WTC11 (cell line): Measurements from ENCODE around the gene TSSK1B. TPM values are rescaled to one million over a fixed set of nuclear protein-coding genes. Genes with fewer than 3 reads are reported as not detected.

Experiments
- ATAC-seq: fragments of 200-7000 bp; cut with Tn5 transposase; 2 replicates; pipeline ENCODE4 v1.10.0; 2021; ENCODE audit warnings: mild to moderate bottlenecking, moderate library complexity
- CTCF ChIA-PET: fragments of 300-600 bp; sonication (Branson Sonifier 250); formaldehyde crosslinking; loops from one replicate; lab custom pipeline; 2021; ENCODE audit warnings: antibody characterized with exemption; lab: Charles Lee
- POLR2A ChIA-PET: fragments of 350-600 bp; sonication (Branson Sonifier 250); formaldehyde crosslinking; loops from one replicate; lab custom pipeline; 2021; ENCODE audit warnings: antibody characterized with exemption; lab: Charles Lee
- DNase-seq: peaks from one replicate; pipeline ENCODE4 v3.0.0; 2021; ENCODE audit warnings: low spot score
- H3K27ac Mint-ChIP-seq: 2 replicates; pipeline ENCODE4 v1.8.0; 2021; ENCODE audit warnings: mixed read lengths
- H3K27me3 Mint-ChIP-seq: 2 replicates; pipeline ENCODE4 v1.8.0; 2021; ENCODE audit warnings: low read depth, mild to moderate bottlenecking, moderate library complexity, mixed read lengths
- H3K36me3 Mint-ChIP-seq: 2 replicates; pipeline ENCODE4 v1.8.0; 2021; ENCODE audit warnings: mixed read lengths
- H3K4me1 Mint-ChIP-seq: 2 replicates; pipeline ENCODE4 v1.8.0; 2022; ENCODE audit warnings: mixed read lengths
- H3K4me3 Mint-ChIP-seq: 2 replicates; pipeline ENCODE4 v1.8.0; 2021; ENCODE audit warnings: mild to moderate bottlenecking, moderate library complexity, mixed read lengths
- H3K9me3 Mint-ChIP-seq: 2 replicates; pipeline ENCODE4 v1.8.0; 2021; ENCODE audit warnings: mixed read lengths
- JAZF1 ChIP-seq: fragments of 250-450 bp; sonication (Bioruptor Pico); IDR thresholded peaks from 2 replicates; pipeline ENCODE4 v1.9.0; 2021; ENCODE audit warnings: moderate library complexity, mild to moderate bottlenecking, inconsistent platforms
- NR1H2 ChIP-seq: sonication (generic); formaldehyde crosslinking; IDR thresholded peaks from 2 replicates; pipeline ENCODE4 v1.9.0; 2021; ENCODE audit warnings: mild to moderate bottlenecking, moderate library complexity, missing genetic modification reagents
- NR2C2 ChIP-seq: sonication (generic); formaldehyde crosslinking; IDR thresholded peaks from 2 replicates; pipeline ENCODE4 v1.8.0; 2022; ENCODE audit warnings: mild to moderate bottlenecking, missing genetic modification reagents
- NR3C1 ChIP-seq: sonication (generic); formaldehyde crosslinking; conservative IDR thresholded peaks from 2 replicates; pipeline ENCODE4 v1.8.1; 2023; ENCODE audit warnings: low read depth, mild to moderate bottlenecking, missing genetic modification reagents
- PRRX2 ChIP-seq: fragments of 250-450 bp; sonication (Bioruptor Pico); IDR thresholded peaks from 2 replicates; pipeline ENCODE4 v1.8.0; 2021; ENCODE audit warnings: mild to moderate bottlenecking
- SMAD3 ChIP-seq: sonication (generic); formaldehyde crosslinking; IDR thresholded peaks from 2 replicates; pipeline ENCODE4 v1.8.0; 2022; ENCODE audit warnings: missing genetic modification reagents, mild to moderate bottlenecking, borderline replicate concordance
- SOX15 ChIP-seq: fragments of 250-450 bp; sonication (Bioruptor Pico); IDR thresholded peaks from 2 replicates; pipeline ENCODE4 v1.9.0; 2021; ENCODE audit warnings: mild to moderate bottlenecking
- TCF7 ChIP-seq: sonication (generic); formaldehyde crosslinking; IDR thresholded peaks from 2 replicates; pipeline ENCODE4 v1.8.0; 2022; ENCODE audit warnings: mild to moderate bottlenecking, low read depth, missing genetic modification reagents, moderate library complexity
- ZNF263 ChIP-seq: sonication (generic); formaldehyde crosslinking; IDR thresholded peaks from 2 replicates; pipeline ENCODE4 v1.8.1; 2022; ENCODE audit warnings: low read depth, mild to moderate bottlenecking, moderate library complexity, missing genetic modification reagents
- ZNF416 ChIP-seq: fragments of 250-450 bp; sonication (Bioruptor Pico); IDR thresholded peaks from 2 replicates; pipeline ENCODE4 v1.9.0; 2021; ENCODE audit warnings: mild to moderate bottlenecking, inconsistent platforms
- total RNA-seq: library from RNA; stranded (reverse); gene quantifications from 3 replicates; pipeline ENCODE4 v1.2.3, GENCODE V29; 2021
- TF ChIP-seq, protein P1 (sequence below): sonication (generic); formaldehyde crosslinking; IDR thresholded peaks from 2 replicates; pipeline ENCODE4 v1.8.1; 2023; ENCODE audit warnings: mild to moderate bottlenecking, missing genetic modification reagents
- TF ChIP-seq, protein P2 (sequence below): sonication (generic); formaldehyde crosslinking; IDR thresholded peaks from 2 replicates; pipeline ENCODE4 v1.8.1; 2022; ENCODE audit warnings: mild to moderate bottlenecking, missing genetic modification reagents, moderate library complexity, borderline replicate concordance
- TF ChIP-seq, protein P3 (sequence below): sonication (generic); formaldehyde crosslinking; IDR thresholded peaks from 2 replicates; pipeline ENCODE4 v1.8.1; 2022; ENCODE audit warnings: low read depth, missing genetic modification reagents, borderline replicate concordance
- TF ChIP-seq, protein P4 (sequence below): sonication (generic); formaldehyde crosslinking; IDR thresholded peaks from 2 replicates; pipeline ENCODE4 v1.8.1; 2023; ENCODE audit warnings: mild to moderate bottlenecking, missing genetic modification reagents, moderate library complexity
- TF ChIP-seq, protein P5 (sequence below): sonication (generic); formaldehyde crosslinking; IDR thresholded peaks from 2 replicates; pipeline ENCODE4 v1.8.0; 2022; ENCODE audit warnings: missing genetic modification reagents
- TF ChIP-seq, protein P6 (sequence below): sonication (generic); formaldehyde crosslinking; conservative IDR thresholded peaks from 2 replicates; pipeline ENCODE4 v1.8.1; 2022; ENCODE audit warnings: mild to moderate bottlenecking, missing genetic modification reagents
- TF ChIP-seq, protein P7 (sequence below): sonication (generic); formaldehyde crosslinking; IDR thresholded peaks from 2 replicates; pipeline ENCODE4 v1.8.0; 2022; ENCODE audit warnings: mild to moderate bottlenecking, missing genetic modification reagents

TSSK1B gene
- total RNA-seq, 1 experiment from 2014 or later = not detected

DNA sequence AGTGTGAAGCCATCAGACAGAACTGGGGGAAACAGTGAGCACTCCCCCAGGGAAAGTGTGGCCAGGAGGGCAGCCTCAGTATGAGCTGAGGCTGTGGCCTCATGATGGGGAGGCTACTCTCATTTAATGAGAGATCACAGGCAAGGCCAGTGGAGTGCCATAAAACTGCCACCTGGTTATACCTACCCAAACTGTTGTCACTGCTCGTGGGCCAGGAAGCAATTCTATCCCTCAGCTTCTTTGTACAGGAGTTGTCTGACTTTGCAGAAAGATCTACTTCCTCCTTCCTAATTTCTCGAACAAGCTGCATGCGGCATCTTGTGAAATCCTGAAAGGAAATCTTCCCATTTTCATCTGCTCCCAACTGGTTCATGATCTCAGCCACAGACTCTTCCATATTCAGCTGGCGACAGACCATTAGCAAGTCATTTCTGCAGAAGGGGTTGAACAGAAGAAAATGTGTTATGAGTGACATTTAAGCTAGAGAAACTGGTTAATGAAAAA is 50.0 kb downstream of the TSSK1B start (continued):
- TF ChIP-seq, protein P1, sequence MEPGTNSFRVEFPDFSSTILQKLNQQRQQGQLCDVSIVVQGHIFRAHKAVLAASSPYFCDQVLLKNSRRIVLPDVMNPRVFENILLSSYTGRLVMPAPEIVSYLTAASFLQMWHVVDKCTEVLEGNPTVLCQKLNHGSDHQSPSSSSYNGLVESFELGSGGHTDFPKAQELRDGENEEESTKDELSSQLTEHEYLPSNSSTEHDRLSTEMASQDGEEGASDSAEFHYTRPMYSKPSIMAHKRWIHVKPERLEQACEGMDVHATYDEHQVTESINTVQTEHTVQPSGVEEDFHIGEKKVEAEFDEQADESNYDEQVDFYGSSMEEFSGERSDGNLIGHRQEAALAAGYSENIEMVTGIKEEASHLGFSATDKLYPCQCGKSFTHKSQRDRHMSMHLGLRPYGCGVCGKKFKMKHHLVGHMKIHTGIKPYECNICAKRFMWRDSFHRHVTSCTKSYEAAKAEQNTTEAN (CRISPR knock-in tag) = no peak

DNA sequence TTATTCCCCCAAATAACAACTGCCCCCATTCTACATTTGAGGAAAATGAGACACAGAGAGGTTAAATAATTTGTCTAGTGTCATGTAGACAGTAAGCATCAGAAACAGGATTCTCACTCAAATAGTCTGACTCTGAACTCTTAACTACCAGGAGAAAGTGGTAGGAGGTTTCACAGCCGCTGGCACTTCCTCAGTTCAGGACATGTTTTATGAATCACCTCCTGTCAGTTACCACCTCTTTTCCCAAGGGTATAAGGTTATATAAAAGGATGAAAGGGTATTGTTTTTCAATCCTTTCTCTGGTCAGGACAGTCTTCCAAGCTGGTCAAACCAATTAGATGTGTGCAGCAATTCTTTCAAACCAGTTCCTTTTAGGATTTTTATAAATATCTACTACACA is 52.1 kb downstream of the TSSK1B start:
- DNase-seq (no peak), ATAC-seq (no peak)
- Mint-ChIP-seq H3K4me3 (no peak overlapping the region), H3K9me3 (no peaks in the 10 kb centered on the region), H3K27me3 (no peaks in the 10 kb centered on the region), H3K36me3 (no peaks in the 10 kb centered on the region), H3K4me1 (peaks cover 3% of the 10 kb centered on the region; the same call in 1 of the 2 replicates), H3K27ac (no peak overlapping the region)
- CTCF ChIA-PET = interaction anchor here (1.1 kb wide), 1 partner anchor 230 kb away, joined by 4 read pairs; no protein-coding TSS in a partner anchor
- POLR2A ChIA-PET = interaction anchor here (0.6 kb wide), 1 partner anchor 223 kb away, joined by 3 read pairs; no protein-coding TSS in a partner anchor
- no peak for TF ChIP-seq SOX15 (CRISPR knock-in tag)
- TF ChIP-seq JAZF1 = no peak
- no peak for TF ChIP-seq NR3C1
- TF ChIP-seq, protein P2, sequence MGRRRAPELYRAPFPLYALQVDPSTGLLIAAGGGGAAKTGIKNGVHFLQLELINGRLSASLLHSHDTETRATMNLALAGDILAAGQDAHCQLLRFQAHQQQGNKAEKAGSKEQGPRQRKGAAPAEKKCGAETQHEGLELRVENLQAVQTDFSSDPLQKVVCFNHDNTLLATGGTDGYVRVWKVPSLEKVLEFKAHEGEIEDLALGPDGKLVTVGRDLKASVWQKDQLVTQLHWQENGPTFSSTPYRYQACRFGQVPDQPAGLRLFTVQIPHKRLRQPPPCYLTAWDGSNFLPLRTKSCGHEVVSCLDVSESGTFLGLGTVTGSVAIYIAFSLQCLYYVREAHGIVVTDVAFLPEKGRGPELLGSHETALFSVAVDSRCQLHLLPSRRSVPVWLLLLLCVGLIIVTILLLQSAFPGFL (CRISPR knock-in tag) = no peak
- TF ChIP-seq, protein P3, sequence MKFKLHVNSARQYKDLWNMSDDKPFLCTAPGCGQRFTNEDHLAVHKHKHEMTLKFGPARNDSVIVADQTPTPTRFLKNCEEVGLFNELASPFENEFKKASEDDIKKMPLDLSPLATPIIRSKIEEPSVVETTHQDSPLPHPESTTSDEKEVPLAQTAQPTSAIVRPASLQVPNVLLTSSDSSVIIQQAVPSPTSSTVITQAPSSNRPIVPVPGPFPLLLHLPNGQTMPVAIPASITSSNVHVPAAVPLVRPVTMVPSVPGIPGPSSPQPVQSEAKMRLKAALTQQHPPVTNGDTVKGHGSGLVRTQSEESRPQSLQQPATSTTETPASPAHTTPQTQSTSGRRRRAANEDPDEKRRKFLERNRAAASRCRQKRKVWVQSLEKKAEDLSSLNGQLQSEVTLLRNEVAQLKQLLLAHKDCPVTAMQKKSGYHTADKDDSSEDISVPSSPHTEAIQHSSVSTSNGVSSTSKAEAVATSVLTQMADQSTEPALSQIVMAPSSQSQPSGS (CRISPR knock-in tag) = no peak
- TF ChIP-seq, protein P4, sequence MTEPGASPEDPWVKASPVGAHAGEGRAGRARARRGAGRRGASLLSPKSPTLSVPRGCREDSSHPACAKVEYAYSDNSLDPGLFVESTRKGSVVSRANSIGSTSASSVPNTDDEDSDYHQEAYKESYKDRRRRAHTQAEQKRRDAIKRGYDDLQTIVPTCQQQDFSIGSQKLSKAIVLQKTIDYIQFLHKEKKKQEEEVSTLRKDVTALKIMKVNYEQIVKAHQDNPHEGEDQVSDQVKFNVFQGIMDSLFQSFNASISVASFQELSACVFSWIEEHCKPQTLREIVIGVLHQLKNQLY (CRISPR knock-in tag) = no peak
- no peak for TF ChIP-seq SMAD3 (CRISPR knock-in tag)
- TF ChIP-seq PRRX2 (CRISPR knock-in tag) = no peak
- no peak for TF ChIP-seq TCF7 (CRISPR knock-in tag)
- TF ChIP-seq, protein P5, sequence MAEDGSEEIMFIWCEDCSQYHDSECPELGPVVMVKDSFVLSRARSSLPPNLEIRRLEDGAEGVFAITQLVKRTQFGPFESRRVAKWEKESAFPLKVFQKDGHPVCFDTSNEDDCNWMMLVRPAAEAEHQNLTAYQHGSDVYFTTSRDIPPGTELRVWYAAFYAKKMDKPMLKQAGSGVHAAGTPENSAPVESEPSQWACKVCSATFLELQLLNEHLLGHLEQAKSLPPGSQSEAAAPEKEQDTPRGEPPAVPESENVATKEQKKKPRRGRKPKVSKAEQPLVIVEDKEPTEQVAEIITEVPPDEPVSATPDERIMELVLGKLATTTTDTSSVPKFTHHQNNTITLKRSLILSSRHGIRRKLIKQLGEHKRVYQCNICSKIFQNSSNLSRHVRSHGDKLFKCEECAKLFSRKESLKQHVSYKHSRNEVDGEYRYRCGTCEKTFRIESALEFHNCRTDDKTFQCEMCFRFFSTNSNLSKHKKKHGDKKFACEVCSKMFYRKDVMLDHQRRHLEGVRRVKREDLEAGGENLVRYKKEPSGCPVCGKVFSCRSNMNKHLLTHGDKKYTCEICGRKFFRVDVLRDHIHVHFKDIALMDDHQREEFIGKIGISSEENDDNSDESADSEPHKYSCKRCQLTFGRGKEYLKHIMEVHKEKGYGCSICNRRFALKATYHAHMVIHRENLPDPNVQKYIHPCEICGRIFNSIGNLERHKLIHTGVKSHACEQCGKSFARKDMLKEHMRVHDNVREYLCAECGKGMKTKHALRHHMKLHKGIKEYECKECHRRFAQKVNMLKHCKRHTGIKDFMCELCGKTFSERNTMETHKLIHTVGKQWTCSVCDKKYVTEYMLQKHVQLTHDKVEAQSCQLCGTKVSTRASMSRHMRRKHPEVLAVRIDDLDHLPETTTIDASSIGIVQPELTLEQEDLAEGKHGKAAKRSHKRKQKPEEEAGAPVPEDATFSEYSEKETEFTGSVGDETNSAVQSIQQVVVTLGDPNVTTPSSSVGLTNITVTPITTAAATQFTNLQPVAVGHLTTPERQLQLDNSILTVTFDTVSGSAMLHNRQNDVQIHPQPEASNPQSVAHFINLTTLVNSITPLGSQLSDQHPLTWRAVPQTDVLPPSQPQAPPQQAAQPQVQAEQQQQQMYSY (CRISPR knock-in tag) = no peak
- TF ChIP-seq, protein P6, sequence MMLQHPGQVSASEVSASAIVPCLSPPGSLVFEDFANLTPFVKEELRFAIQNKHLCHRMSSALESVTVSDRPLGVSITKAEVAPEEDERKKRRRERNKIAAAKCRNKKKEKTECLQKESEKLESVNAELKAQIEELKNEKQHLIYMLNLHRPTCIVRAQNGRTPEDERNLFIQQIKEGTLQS = no peak
- TF ChIP-seq NR2C2 (CRISPR knock-in tag) = no peak
- TF ChIP-seq ZNF416 (CRISPR knock-in tag) = no peak
- TF ChIP-seq, protein P7, sequence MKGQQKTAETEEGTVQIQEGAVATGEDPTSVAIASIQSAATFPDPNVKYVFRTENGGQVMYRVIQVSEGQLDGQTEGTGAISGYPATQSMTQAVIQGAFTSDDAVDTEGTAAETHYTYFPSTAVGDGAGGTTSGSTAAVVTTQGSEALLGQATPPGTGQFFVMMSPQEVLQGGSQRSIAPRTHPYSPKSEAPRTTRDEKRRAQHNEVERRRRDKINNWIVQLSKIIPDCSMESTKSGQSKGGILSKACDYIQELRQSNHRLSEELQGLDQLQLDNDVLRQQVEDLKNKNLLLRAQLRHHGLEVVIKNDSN (CRISPR knock-in tag) = no peak
- TF ChIP-seq NR1H2 (CRISPR knock-in tag) = no peak
- TF ChIP-seq ZNF263 (CRISPR knock-in tag) = no peak

Other genes with a start within 250 kb of the TSSK1B start
- gene MCC, start 53.5 kb upstream of the TSSK1B start, total RNA-seq = 15.4 to 23.5 TPM (median 17.2 TPM) in 3 replicates
- gene YTHDC2, start 78.7 kb upstream of the TSSK1B start, total RNA-seq = 17.6 to 21.6 TPM (median 19.9 TPM) in 3 replicates